AG08396 (cell line): ENCODE measurements around the gene CWC25.
"Not testable (repeated sequence)": the region's sequence is repeated elsewhere in the genome, so short reads cannot be mapped to it uniquely, and the experiment has no call there.

Experiments used
- DNase-seq: peaks from one replicate; pipeline ENCODE4 v3.0.0; 2012; ENCODE audit warnings: low spot score, mixed read lengths

Gene CWC25

DNA sequence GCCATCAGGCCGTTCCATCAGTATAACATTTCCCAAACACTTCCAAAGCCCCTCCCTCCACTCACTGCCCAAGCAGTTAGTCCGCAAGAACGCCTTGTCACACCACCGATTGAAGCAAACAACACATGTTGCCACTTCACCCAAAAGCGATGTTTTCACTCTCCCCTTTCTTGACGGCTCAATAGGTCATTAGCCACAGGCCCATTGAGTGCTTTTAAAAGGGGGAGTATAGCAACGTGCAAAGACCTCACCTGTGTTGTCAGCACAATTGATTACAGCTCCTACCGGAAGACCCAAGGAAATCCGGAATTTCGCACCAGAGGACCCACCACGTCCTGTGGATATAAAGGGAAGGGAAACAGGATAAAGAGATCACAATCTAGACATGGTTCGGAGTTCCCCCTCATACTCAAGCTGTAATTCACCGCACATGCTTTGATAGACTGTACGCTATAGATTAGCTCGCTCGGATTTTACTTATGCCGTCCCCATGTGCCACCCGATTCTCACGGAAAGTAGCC is 27.7 kb upstream of the CWC25 start:
- no peak for DNase-seq

DNA sequence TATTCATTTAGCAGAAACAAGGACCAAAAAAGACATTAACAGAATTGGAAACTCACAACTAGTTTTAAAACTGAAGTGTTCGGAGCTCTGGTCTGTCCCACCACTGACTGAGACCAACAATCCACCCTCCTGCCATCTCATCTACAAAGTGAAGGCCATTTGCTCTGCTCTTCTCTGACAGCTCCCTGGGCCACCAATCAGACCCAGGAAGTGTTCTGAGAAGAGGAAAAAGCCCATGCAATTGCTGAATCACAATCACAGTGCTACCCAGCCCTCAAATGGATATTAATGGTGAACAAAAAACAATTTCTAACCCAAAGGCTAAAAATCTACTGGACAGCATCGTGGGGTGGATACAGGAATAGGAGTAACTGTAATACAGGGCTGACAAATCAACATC is 26.3 kb upstream of the CWC25 start:
- peak; percentile 15 for DNase-seq

DNA sequence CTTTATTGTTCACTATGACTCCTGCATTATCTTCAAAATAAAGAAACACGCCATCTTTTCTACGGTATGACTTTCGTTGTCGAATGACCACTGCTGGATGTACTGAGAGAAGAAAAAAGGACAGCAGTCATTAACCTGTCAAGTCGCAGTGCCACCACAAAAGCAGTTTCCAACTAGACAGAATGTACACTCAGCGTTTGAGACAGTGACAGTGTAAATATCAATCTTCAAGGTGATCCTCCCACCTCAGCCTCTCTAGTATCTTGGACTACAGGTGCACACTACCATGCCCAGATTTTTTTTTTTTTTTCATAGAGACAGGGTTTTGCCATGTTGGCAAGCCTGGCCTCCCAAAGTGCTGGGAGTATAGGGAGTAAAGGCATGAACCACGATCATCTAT is 25.3 kb upstream of the CWC25 start:
- no peak for DNase-seq

DNA sequence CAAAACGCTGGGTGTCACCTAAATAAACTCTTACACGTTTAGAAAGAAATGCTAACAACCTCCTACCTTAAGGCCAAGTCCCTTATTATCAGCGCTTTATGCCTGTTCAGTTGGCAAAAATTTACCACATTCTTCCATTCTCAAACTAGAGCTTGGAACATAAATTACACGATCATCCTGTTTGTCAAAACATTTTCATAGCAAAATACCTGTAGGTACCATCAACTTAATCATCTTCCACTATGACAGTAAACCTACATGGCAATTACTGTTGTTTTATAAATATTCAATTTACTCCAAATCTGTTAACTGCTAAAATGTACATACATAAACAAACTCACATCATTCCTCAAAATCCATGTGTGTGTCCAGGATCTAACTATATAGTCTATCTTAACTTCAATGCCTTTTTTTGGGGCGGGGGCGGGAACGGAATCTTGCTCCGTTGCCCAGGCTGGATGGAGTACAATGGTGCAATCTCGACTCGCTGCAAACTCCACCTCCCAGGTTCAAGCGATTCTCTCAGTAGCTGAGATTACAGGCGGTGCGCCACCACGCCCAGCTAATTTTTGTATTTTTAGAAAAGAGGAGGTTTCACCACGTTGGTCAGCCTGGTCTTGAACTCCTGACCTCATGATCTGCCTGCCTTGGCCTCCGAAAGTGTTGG is 24.0 kb upstream of the CWC25 start:
- no peak for DNase-seq

DNA sequence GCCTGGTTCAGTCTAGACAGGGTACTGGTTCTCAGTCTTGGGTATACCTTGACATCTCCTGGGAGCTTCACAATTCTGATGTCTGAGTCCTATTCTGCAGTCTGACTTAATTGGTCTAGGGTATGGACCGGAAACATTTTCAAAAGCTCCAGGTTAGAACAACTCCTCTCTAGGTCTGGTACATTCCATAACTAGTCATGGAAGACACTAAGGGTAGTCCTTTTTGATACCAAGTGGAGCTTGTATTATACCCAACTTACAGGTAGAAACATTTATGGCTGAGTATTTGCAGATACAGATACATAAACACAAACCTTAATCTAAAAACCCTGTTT is 23.4 kb upstream of the CWC25 start:
- no peak for DNase-seq

DNA sequence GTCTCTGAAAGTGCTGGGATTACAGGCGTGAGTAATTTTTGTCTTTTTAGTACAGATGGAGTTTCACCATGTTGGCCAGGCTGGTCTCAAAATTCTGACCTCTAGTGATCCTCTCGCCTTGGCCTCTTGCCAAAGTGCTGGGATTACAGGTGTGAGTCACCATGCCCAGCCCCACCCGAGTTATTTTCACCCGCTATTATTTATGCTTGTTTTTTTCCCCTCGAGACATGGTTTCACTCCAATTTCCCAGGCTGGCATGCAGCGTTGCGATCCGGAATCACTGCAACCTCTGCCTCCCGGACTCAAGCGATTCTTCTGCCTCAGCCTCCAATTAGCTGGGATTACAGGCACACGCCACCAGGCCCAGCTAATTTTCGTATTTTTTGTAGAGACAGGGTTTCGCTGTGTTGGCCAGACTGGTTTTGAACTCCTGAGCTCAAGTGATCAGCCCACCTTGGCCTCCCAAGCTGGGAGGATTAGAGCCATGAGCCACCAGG is 19.2 kb upstream of the CWC25 start:
- DNase-seq = no peak

DNA sequence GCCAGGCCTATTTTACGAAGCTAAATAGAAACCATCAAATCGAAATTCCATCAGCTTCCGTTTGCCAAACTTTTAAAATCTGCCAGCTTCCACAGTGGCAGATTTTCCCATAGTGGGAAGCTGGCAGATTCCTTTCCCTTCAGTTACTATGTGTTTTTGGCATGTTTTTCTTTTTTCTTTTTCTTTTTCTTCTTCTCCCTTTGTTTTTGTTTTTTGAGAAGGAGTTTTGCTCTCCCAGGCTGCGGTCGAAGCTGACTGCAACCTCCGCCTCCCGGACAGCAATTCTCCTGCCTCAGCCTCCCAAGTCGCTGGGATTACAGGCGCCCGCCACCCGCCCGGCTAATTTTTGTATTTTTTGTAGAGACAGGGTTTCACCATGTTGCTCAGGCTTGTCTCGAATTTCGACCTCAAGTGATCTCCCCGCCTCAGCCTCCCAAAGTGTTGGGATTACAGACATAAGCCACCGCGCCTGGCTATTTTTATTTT is 684 bp upstream of the CWC25 start:
- no peak for DNase-seq

DNA sequence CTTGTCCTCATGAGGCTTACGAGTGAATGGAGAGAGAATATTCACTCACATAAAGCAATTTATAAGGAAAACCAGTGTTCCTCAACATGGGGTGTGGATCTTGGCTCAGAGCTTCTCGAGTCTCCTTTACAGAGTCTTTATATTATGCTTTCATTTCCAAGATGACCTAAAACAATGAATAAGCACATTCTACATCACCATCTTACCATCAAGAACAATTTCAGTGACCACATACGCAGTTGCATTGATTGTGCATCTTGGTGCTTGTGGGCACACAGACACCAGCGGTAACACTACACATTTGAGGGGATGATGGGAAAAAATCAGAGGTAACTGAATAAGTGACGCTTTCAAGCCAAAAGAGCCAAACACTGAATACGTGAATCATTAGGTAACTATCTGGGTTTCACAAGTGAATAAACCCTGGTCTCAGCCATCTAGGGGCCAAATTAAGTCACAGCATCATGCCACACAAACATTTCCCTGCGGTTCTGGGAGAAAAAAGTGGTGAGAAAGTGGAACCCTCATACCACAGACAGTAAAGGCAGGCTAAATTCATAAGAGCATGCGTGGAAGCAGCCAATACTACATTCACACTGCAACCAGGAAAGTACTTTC is 9.4 kb downstream of the CWC25 start:
- peak; percentile 42 for DNase-seq

DNA sequence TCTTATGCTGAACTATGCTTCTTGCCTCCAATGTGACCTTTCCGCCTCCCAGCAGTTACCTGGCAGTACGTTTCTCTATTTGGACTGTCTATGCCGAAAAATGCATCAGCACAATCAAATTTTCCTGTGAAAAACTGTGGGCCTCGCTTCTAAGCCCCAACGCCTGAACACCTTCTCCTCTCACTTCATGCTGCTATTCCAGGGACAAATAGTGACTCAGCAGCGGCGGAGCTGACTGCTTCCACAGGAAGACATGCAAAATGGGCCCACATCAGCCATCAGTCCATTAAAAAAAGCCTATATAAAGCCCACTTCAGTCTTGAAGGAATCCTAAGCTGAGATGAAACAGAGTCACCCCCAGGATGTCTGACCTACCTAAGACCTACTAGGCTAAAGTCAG is 15.3 kb downstream of the CWC25 start:
- no peak for DNase-seq

DNA sequence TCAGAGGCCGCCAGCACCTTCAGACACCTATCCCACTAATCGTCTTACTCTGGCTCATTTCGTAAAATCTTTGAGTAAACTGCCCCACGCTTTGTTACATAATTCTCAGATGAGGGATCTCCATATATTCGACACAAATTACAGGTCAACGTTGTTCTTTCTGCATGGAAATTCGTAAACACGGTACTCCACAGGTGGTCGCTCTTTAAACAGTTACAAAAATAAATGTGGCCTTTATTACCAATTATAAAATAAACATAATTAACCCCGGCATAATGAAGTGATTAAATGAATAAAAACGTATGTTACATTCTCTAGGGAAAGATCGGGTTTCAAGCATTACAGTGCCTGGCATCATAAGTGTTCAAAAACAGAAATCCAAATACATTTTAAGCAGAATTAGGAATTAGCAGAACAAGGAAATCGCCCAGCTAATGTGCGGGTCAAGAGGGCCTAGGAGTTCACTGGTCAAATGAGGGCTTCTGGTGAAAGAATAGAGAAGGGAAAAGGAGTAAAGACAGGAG is 24.8 kb downstream of the CWC25 start:
- no peak for DNase-seq

DNA sequence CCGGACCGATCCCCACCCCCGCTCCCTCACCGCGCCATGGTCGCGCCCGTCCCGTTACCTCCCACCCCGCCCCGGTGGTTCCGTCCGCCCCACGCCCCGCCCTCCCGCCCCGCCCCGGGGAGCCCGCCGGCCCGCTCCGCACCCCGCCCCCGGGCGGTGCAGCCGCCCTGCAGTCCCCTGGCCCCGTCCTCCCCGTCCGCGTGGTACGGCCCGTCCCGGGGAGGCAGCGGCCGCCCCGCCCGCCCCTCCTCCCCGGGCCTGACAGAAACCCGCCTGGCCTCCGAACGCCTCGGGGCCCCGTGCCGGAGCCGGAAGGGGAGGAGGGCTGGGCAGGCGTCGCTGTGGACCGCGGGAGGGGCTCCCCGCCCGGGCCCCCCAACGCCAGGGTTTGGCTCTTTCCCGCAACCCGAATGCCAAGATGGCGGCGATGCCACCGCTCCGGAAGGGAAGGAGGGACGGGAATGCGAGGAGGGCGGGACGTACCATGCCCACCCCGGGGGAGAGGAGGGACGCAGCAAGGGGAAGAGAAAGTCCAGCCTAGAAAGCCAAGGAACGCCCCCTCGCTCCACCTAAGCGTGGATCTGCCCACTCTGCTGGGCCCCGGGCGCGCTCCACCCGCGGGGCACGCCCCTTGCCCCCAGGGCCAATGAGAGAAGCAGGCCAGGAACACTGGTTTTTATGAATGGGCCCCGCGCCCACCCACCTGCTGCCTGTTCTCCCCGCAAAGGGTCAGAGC is 25.5 kb downstream of the CWC25 start, which contains the start of gene PIP4K2B:
Gene PIP4K2B (minus strand): TSS at position 56 of the 736 bp plus-strand sequence. CDS start 132 bp downstream, outside the sequence.
- peak; percentile 98 for DNase-seq

DNA sequence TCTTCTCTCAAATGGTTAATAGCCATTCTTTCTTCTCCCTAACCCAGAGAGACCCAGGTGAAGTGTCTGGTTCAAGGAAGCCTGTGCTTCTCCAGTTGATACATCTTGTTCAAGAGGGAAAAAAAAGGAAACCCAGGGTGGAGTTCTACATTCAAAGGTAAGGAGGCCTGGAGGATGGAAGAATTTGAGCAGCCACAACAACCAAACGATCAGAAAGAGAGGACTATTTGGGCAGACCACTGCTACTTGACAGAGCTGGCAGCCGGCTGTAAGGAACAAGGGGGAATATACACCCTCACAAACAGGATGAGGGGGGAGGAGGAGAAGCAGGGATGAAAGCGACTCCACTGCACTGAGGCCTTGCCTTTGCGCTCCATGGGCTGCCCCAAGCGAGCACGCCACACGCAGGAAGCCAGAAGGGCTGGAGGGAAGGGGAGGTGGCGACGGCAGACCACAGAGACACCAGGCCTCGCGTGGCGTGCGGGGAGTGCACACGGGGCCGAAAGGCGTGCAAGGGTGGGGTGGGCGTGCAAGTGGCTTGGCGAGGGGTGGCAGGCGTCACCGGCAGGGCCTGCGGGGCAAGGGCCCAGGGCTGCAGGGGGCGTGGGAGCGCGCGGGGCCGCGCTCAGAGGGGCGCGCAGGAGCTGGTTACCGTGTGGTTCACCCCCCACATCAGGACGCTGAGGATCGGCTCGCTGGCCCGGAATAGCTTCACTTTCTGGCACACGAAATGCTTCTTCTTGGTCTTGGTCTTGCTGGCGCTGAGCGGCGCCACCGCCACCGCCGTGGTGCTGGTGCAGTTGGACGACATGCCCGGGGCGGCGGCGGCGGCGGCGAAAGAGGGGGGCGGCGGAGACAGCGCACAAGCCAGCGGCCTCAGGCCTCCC is 26.3 kb downstream of the CWC25 start:
- DNase-seq = peak; percentile 60

DNA sequence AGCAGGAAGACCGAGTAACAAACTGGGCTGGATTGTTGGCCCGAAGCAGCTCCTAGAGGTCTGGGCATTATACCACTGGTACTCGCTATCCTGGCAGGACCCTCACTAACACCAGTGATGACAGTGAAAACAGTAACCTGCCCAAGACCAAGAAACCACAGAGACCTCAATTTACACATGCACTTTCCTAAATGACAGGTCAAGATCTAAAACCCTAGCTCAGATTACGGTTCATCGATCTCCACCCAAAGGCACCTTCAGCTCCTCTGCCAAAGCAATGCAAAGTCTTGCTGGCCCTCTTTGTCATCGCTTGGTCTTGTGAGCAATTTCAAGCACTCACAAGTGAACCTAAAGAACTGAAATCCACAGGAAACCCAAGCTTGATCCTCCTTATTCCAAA is 27.3 kb downstream of the CWC25 start:
- no peak for DNase-seq

DNA sequence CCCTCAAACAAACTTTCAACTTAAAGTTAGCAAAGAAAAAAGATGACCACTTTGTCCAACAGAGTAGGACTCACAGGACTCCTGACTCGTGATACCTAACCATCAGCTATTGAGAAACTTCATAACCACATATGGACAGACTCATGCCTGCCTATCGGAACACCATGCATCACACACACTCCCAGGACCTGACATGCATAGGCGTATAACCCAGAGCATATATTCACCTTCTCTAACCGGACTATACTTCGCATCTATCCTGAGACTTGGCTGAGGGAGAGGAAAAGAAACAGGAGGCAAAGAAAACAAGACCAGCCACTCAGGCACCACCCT is 28.0 kb downstream of the CWC25 start:
- DNase-seq = no peak

DNA sequence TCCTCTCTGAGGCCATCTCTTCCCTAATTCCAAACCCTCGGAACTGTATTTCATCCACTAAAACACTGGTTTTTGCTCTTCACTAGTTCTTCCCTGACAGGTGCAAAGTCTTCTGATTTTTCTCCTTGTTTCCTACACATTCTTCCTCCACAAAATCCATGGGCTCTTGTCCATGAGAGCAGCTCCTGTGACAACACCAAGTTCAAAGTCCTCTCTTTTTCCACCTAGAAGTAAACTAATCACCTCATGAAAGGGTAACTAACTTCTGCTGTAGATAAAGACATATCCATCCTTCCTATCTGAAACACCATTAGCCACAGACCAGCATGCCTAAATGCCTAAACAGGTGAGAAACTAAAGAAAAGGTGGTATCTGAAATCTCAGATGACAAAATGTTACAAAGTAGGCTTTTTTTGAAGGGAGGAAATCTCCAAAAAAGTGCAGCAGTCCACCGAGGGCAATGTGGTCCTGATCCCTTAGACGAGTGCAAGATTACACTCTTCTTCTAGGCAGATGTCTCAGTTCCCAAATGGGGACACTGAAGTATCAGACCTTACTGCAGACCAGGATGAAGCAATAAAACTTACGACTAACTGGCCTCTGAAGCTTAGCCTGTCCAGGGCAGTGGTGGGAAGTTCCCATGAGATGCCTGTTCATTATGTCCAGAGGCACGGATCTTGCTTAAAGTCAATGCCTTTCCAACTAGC is 28.5 kb downstream of the CWC25 start:
- DNase-seq = no peak

DNA sequence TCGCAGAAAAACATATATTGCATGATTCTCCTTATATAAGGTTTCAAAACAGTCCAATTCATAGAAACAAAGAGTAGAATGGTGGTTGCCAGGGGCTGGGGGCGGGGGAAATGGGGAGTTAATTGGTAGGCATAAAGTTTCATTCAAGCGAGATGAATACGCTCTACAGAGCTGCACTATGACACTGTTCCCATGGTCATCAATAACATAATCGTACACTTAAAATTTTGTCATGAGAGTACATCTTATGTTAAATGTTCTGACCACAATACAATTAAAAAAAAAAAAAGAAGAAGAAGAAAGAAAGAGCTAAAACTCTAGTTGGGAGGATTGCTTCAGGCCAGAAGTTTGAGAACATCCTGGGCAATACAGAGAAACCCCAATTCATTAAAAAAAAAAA is 30.9 kb downstream of the CWC25 start:
- no peak for DNase-seq

DNA sequence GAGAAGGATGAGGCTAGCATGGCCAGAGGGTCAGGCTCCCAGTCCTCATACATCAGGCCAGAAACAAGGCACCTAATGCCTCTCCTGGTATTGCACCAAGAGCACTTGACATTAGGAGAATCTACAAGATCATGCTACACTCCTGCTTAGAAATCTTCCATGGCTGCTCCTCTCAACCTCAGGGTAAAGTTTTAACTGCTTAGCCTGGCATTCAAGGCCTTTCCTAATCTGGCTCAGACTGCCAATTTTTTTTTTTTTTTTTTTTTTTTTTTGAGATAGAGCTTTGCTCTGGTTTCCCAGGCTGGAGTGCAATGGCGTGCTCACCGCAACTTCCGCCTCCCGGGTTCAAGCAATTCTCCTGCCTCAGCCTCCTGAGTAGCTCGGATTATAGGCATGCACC is 34.0 kb downstream of the CWC25 start:
- no peak for DNase-seq

DNA sequence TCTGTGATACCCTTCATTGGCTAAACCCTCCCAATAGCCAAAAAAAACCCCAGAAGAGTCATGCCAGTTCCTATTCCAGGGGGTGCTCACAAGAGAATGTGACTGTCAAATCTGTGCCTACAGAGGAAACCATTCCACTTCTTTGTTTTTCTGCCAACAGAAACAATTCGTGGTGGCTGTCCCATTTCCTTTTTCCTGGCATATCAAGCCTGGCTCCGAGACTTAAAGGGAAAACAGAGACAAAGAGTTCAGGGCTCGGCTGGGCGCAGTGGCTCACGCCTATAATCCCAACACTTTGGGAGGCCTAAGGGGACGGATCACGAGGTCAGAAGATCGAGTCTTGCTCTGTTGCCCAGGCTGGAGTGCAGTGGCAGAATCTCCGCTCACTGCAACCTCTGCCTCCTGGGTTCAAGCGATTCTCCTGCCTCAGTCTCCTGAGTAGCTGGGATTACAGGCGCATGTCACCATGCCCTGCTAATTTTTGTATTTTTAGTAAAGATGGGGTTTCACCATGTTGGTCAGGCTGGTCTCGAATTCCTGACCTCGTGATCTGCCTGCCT is 34.9 kb downstream of the CWC25 start:
- not testable (repeated sequence) for DNase-seq

DNA sequence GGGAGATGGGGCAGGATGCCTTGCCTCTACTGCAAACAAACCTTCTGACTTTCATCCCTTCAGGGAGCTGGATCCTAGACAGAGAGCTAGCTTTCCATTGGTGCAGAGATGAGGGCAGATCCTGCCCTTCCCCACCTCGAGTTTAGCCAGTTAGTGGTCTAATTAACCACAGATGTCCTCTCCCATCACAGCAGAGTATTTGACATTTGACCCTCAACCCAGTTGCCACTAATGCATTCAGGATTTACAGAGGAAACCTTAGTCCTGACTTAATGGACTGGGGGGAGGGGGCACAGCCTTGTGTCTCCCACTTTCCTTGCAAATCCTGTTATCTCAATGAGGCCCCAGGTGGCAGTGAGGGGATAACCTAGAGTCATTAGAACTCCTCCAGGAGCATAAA is 35.9 kb downstream of the CWC25 start:
- peak; percentile 42 for DNase-seq

DNA sequence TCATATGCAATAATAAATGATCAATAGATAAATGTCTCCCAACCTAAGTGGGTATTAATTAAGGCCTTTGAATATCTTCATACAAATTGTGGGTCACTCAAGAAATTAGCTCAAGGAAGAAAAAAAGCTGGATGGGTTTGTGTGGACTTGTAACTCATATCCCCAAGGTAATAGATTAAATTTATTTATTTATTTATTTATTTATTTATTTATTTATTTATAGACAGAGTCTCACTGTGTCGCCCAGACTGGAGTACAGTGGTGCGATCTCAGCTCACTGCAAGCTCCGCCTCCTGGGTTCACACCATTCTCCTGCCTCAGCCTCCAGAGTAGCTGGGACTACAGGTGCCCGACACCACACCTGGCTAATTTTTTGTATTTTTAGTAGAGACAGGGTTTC is 37.1 kb downstream of the CWC25 start:
- DNase-seq = not testable (repeated sequence)

DNA sequence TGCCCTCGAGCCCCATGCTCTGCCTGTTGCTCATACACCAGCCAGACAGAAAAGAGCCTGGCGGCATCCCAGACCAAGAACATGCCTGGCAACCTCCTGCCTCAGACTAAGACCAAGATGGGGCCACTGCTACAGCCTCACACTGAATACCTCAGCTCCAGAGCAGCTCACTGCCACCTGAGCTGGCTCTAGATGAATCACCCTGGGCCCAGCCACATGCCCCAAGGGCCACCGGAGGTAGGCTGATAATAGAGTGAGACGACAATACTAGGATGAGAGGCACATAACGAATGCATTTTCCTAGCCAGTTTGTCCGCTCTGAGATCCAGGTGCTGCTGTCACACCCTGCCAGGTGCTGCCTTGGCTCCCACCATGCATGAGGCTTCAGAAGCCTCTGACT is 38.7 kb downstream of the CWC25 start:
- DNase-seq = no peak
